ENCODE measurements around the gene TMEM98.

The TMEM98 gene

DNA sequence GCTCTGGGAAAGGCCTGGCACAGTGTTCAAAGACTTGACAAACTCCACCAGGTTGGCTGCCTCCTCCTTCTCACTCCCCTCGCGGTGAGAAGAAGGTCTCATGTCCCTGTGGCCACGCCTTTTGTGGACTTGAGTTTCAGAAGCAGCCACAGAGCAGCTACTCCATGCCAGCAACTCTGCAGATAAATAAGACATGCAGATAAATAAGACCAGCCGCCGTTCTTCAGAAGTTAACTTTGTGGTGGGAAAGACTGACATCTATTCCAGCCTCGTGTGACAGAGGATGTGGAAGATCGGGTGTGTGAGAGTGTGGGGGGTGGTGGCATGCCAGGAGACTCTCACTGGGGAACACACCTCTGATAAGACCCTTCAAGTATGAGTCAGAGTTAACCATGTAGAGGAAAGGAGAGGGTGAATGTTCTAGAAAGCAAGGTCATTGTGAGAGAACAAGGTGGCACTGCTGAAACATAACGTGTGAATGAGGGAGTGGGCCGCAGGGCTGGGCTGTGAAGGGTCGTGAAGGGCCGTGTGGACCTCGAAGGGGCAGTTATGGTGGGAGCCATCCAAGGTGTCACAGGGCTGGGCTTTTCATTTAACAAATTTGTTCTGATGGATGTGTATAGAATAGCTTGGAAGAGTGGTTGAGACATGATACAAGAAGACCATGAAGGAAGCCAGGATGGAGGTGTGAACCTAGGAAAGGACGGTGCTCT, 64.5 kb downstream of the TMEM98 start:
- no peak overlapping the region for H3K4me3 ChIP-seq (ENCODE audit: low read depth in 1 of 2, low read length in 1 of 2)
- H3K36me3 ChIP-seq = no peaks in the 10 kb centered on the region
- no peaks in the 10 kb centered on the region for H3K9me3 ChIP-seq
- TF ChIP-seq, protein P1, sequence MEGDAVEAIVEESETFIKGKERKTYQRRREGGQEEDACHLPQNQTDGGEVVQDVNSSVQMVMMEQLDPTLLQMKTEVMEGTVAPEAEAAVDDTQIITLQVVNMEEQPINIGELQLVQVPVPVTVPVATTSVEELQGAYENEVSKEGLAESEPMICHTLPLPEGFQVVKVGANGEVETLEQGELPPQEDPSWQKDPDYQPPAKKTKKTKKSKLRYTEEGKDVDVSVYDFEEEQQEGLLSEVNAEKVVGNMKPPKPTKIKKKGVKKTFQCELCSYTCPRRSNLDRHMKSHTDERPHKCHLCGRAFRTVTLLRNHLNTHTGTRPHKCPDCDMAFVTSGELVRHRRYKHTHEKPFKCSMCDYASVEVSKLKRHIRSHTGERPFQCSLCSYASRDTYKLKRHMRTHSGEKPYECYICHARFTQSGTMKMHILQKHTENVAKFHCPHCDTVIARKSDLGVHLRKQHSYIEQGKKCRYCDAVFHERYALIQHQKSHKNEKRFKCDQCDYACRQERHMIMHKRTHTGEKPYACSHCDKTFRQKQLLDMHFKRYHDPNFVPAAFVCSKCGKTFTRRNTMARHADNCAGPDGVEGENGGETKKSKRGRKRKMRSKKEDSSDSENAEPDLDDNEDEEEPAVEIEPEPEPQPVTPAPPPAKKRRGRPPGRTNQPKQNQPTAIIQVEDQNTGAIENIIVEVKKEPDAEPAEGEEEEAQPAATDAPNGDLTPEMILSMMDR (IDR thresholded peaks at IDR 0.05) = no peak
- no peak overlapping the region for H3K27ac ChIP-seq
- no peaks in the 10 kb centered on the region for H3K27me3 ChIP-seq
- H3K4me1 ChIP-seq (ENCODE audit: control insufficient read depth in 1 of 2, insufficient read depth in 1 of 2, low read depth in 1 of 2, low read length in 1 of 2) = no peaks in the 10 kb centered on the region

DNA sequence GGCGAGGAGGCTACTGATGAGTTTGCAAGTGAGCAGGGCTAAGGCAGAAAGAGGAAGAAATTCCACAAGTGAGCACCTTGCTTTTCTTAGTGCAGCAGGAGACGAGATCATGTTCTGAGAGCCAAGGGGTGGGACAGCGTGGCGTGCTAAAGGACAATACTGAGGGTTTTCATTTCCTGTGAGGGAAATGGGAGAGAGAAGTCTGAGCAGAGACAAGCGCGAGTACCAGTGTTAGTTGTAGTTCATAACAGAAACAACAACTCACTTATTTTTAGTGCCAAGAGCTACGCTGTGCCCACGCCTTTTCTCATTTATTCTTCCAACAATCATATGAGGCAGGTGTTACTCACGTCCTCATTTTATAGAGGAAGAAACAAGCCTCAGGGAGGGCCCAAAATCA, 66.0 kb downstream of the TMEM98 start:
- Histone ChIP-seq H3K27ac (no peak overlapping the region), H3K4me1 (ENCODE audit: control insufficient read depth in 1 of 2, insufficient read depth in 1 of 2, low read depth in 1 of 2, low read length in 1 of 2) (no peaks in the 10 kb centered on the region), H3K36me3 (no peaks in the 10 kb centered on the region), H3K9me3 (no peaks in the 10 kb centered on the region), H3K4me3 (ENCODE audit: low read depth in 1 of 2, low read length in 1 of 2) (no peak overlapping the region), H3K27me3 (peaks cover 8% of the 10 kb centered on the region)
- TF ChIP-seq, protein P1 (IDR thresholded peaks at IDR 0.05) = no peak
